Psoas muscle (tissue), 8 donors: ENCODE data around the gene RCOR3. TPM values are rescaled to one million over a fixed set of nuclear protein-coding genes. Genes with fewer than 3 reads are reported as not detected.
"Not testable (repeated sequence)": the region's sequence is repeated elsewhere in the genome, so short reads cannot be mapped to it uniquely, and the experiment has no call there.

ENCODE experiments used
- ATAC-seq, 4 donors: fragments of 200-7000 bp; cut with Tn5 transposase; one replicate each; pipeline ENCODE4 v1.9.1; 2020; ENCODE audit warnings: moderate library complexity in 3 of 4, mild to moderate bottlenecking in 2 of 4
- DNase-seq, 2 donors: peaks; one replicate each; pipeline ENCODE4 v3.0.0-alpha.2; 2020
- H3K27ac ChIP-seq: fragments of 200-600 bp; one replicate; pipeline ENCODE4 v1.8.0; 2022
- H3K27me3 ChIP-seq, 3 donors: fragments of 200-600 bp in 1 of 3; one replicate each; pipeline versions ENCODE4 v1.6.1 to v1.8.0; 2013 to 2022; ENCODE audit warnings: low read length in 2 of 3, mild to moderate bottlenecking in 2 of 3, moderate library complexity in 1 of 3; ENCODE audit not compliant: insufficient read depth in 3 of 3
- H3K36me3 ChIP-seq, 2 donors: fragments of 200-600 bp in 1 of 2; one replicate each; pipeline versions ENCODE4 v1.6.1 to v1.8.0; 2013 to 2022; ENCODE audit warnings: low read depth in 1 of 2, mild to moderate bottlenecking in 1 of 2, moderate library complexity in 1 of 2; ENCODE audit not compliant: insufficient read depth in 1 of 2
- H3K4me1 ChIP-seq: fragments of 200-600 bp; one replicate; pipeline ENCODE4 v1.8.0; 2022
- H3K4me3 ChIP-seq: fragments of 200-600 bp; one replicate; pipeline ENCODE4 v1.8.0; 2022; ENCODE audit warnings: mild to moderate bottlenecking
- H3K9me3 ChIP-seq: fragments of 200-600 bp; one replicate; pipeline ENCODE4 v1.8.0; 2022
- WGBS, 3 donors: extraction: QIAGEN DNeasy Blood & Tissue Kit; methylation state at CpG; one replicate each; pipeline versions ENCODE4 v1.1.6 to v1.1.7; 2013; 5-methylcytosine and 5-hydroxymethylcytosine counted together
- intact Hi-C, 2 donors: fragments of 100-400 bp; cut with DNase I; formaldehyde crosslinking; loops; one replicate each; pipeline versions ENCODE4 v1.11.0 to v1.14.2; 2022
- polyA plus RNA-seq, 3 donors: library from polyadenylated mRNA; stranded (reverse); fragments of 200-250 nt; gene quantifications; one replicate each; pipeline ENCODE4 v1.2.3, GENCODE V29; 2013
- total RNA-seq, 4 donors: library from RNA; stranded (reverse); fragmentation: NEBNext Ultra II Directional in 2 of 4; extraction: Animal tissue kit (Norgen Biotek cat#: 25700) in 2 of 4; gene quantifications; one replicate each; pipeline versions ENCODE4 v1.2.1 to v1.2.4, GENCODE V29; 2021 to 2023
- TF ChIP-seq, protein P1 (sequence below): fragments of 200-600 bp; IDR thresholded peaks from one replicate; pipeline ENCODE4 v1.8.0; 2022; ENCODE audit warnings: antibody characterized with exemption
- donor health status: healthy with polysubstance abuse.
- donor health status: DM: no; HTN: no; CAD: no; lungs with moderate emphysema.
- donor health status: Bipolar disorder and iron deficiency.
- donor health status: healthy.
- donor health status: DM: yes; HTN: yes; CAD: no.
- donor health status: DM: no; HTN: no; CAD: no.
- donor health status: DM: no; HTN: no; CAD: no.
- donor health status: DM: yes; HTN: yes; CAD: no.

The RCOR3 gene
- total and polyA plus RNA-seq, 7 donors = 29.4 to 95.7 (median 70.2) TPM

DNA sequence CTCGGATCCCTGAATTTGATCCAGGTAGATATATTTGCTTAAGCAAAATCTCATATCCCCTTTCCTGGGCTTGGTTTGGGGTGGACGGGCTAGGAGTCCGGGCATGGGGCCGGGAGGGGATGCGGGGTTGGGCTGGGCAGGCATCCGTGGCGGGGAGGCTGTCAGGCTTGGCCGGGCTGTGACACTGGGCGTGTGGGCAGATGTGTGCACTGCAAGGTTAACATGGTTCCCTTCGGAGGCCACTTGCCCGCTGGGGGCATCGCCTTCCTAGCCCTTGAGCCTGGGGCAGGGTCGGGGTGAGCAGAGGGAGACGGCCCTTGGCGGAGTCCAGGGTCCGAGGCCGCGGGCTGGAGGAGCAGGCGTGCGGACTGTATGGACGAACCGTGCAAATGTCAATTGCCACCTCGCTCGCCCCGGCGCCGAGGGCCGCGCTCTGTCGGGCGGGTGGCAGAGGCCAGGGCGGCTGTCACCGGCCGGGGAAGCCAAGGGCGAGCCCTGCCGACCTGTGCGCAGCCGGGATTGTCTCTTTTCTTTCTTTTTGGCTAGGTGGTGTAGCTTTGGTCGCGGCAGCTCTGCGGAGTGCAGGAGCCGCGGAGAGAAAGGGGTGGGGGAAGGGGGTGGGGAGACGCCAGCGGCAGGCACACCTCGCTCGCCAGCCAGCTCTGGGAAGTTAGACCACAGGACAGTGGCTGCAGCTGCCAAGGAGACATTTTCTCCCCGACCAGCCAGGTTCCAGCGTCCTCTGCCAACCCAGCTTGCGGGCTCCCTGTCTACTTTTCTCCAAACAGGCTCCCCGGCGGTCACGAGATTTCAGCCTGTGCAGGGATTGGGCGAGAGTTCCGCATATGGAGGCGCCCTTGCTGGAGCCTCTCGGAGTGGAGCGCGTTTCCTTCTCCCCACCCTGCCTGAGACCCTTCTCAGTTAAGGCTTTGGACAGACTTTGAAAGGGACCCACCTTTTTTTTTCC lies 1.3 kb downstream of the RCOR3 start:
- H3K27me3 ChIP-seq = no peaks in the 10 kb centered on the region
- ATAC-seq (peak; percentile 60 to 66 (median 64)), DNase-seq (peak; percentile 84 to 91)
- peak overlapping the region; percentile 87 for H3K4me3 ChIP-seq
- H3K27ac ChIP-seq = peak overlapping the region; percentile 92
- intact Hi-C loops = no loop called here
- peaks cover 0 to 26% of the 10 kb centered on the region in 2 donors for H3K36me3 ChIP-seq
- peaks cover 19% of the 10 kb centered on the region for H3K4me1 ChIP-seq
- WGBS, 3 donors = 0 to 1% (median 0%) methylated on average over 53 to 59 of the region's 59 CpGs
- no peaks in the 10 kb centered on the region for H3K9me3 ChIP-seq
- TF ChIP-seq, protein P1, sequence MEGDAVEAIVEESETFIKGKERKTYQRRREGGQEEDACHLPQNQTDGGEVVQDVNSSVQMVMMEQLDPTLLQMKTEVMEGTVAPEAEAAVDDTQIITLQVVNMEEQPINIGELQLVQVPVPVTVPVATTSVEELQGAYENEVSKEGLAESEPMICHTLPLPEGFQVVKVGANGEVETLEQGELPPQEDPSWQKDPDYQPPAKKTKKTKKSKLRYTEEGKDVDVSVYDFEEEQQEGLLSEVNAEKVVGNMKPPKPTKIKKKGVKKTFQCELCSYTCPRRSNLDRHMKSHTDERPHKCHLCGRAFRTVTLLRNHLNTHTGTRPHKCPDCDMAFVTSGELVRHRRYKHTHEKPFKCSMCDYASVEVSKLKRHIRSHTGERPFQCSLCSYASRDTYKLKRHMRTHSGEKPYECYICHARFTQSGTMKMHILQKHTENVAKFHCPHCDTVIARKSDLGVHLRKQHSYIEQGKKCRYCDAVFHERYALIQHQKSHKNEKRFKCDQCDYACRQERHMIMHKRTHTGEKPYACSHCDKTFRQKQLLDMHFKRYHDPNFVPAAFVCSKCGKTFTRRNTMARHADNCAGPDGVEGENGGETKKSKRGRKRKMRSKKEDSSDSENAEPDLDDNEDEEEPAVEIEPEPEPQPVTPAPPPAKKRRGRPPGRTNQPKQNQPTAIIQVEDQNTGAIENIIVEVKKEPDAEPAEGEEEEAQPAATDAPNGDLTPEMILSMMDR = no peak

DNA sequence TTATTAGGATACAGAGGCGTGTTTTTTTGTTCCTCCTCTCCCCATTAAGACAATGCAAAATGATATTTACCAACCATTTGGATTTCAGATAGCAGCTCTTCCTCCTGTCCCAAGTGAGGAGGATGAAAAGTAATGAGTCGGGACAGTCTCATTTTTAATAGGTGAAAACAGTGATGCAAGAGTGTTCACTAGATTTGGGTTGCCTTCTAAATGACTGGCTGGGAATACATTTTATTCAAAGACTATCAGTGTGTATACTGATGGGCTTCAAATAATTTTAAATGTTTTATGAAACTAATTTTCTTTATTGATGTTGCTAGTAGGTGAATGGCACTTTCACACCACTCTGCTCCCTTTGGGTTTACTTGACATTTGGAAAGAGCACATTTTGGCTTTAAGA lies 2.1 kb downstream of the RCOR3 start:
- peak overlapping the region; percentile 92 for H3K27ac ChIP-seq

DNA sequence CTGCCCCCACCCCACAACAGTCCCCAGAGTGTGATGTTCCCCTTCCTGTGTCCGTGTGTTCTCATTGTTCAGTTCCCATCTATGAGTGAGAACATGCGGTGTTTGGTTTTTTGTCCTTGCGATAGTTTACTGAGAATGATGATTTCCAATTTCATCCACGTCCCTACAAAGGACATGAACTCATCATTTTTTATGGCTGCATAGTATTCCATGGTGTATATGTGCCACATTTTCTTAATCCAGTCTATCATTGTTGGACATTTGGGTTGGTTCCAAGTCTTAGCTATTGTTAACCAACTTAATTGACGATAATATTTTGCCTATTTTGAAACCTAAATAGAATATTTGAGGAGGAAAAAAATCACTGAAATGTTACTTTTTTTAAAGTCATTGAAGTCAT lies 3.9 kb downstream of the RCOR3 start:
- not testable (repeated sequence) for H3K27ac ChIP-seq

More for the DNA sequence above, 2.1 kb downstream of the RCOR3 start:
- peaks cover 19% of the 10 kb centered on the region for H3K4me1 ChIP-seq
- H3K9me3 ChIP-seq = no peaks in the 10 kb centered on the region
- 24 to 41% (median 25%) methylated on average over 2 of the region's 2 CpGs for WGBS, 3 donors
- no peak for ATAC-seq
- H3K36me3 ChIP-seq = peaks cover 0 to 28% of the 10 kb centered on the region in 2 donors
- TF ChIP-seq, protein P1 = no peak
- H3K4me3 ChIP-seq = peak overlapping the region; percentile 87
- no peak for DNase-seq
- no peaks in the 10 kb centered on the region for H3K27me3 ChIP-seq
- intact Hi-C loops = no loop called here

DNA sequence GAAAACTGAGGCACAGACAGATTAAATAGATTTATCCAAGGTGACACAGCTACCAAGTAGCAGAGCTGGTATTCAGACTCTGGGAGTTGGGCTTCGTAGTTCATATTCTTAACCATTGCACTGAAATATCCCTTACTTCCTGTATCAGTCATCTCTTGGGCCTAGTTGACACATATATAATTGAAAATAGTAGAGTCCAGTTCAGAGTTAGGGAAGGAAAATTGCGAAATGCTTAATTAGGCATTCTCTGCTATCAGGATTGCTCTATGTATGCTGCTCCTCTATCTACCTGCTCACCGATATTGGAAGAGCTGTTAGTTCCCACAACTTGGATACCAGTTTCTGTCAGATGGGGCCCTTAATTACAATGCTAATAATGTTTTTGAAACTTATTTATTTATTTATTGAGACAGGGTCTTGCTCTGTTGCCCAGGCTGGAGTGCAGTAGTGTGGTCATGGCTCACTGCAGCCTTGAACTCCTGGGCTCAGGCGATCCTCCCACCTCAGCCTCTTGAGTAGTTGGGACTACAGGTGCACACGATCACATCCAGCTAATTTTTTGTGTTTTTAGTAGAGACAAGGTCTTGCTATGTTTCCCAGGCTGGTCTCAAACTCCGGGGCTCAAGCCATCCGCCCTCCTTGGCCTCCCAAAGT lies 8.2 kb downstream of the RCOR3 start:
- peaks cover 3 to 79% of the 10 kb centered on the region in 2 donors for H3K36me3 ChIP-seq
- intact Hi-C loops = no loop called here

More for the DNA sequence above, 3.9 kb downstream of the RCOR3 start:
- H3K4me1 ChIP-seq, intact Hi-C loops, H3K27me3 ChIP-seq, H3K4me3 ChIP-seq, DNase-seq, H3K9me3 ChIP-seq, ATAC-seq: not testable (repeated sequence)
- peaks cover 0 to 45% of the 10 kb centered on the region in 2 donors for H3K36me3 ChIP-seq
- WGBS, 3 donors = 75 to 94% (median 87%) methylated on average over 1 of the region's 5 CpGs

More for the DNA sequence above, 8.2 kb downstream of the RCOR3 start:
- H3K27me3 ChIP-seq = no peaks in the 10 kb centered on the region
- DNase-seq (no peak), ATAC-seq (no peak)
- H3K9me3 ChIP-seq = no peaks in the 10 kb centered on the region
- no peak overlapping the region for H3K4me3 ChIP-seq
- WGBS, 3 donors = 92 to 98% (median 95%) methylated on average over 7 of the region's 7 CpGs
- H3K27ac ChIP-seq = no peak overlapping the region
- TF ChIP-seq, protein P1 = no peak
- no peaks in the 10 kb centered on the region for H3K4me1 ChIP-seq
